Activated CD8-positive, alpha-beta memory T cell treated with anti-CD3 and anti-CD28 coated beads for 1 hour (primary cell): ENCODE results near the gene POLD3.
"Not testable (repeated sequence)": the region's sequence is repeated elsewhere in the genome, so short reads cannot be mapped to it uniquely, and the experiment has no call there.

Source experiments
- DNase-seq, 2 donors: peaks; one replicate each; pipeline ENCODE4 v3.0.0-alpha.2; 2020; ENCODE audit warnings: low read depth in 1 of 2; ENCODE audit errors: extremely low read depth in 1 of 2

POLD3 gene

DNA sequence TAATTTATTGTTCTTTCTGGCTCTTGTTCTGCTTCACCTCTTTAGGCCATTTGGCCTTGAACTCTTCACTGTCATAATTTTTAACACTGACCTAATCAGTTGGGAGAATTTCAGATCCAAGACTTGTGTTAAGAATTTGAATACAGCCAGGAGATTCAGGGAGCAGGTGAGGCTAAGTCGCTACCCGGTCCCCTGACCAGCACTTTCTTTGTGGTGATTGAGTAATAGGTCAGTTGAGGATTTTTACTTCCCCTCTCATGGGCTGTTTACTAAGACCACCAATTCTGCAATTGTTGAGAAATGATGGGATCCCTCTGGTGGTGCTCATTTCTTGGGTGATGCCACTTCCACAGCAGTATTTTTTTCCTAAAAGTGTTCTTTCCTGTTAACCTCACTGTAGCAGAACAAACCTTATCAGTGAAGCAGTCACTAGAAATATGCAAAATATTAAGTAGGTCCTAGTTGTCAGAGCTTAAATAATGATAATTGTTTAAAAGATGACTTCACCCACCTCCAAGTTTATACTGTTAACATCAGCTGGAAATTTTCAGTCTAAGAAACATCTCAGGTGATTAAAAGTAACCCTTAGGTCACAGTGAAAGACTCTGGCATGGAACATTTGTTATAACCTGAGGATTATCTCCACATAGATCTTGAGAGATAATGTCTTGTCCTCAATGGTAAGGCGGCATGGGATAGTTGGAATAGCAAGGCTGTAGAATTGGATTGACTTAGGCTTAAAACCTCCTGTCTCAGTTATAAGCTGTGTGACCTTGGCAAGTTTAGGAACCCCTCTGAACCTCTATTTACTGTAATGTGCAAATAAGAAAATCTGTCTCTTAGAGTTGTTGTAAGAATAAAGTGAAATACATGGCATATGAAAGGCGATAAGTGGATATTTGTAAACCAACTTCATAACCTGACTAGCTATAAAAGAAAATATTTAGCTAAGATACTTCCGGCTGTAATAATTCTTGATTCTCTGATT, 41.3 kb downstream of the POLD3 start:
- DNase-seq: no peak

DNA sequence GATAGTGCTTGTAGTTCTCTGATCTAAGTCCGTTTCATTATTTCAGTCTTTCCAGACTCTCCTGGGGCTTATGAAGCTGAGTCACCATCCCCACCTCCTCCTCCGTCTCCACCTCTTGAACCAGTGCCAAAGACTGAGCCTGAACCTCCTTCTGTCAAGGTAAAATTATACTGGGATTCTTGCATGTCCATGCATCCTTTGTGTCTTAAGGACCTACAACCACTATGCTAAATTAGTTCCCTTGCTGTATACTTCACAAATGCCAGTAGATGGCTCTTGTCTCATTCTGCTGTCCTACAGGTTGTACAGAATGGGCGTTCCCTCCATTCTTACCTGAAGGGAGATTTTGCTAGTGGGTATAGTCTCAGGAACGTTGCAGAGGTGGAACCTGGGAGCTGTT, 42.2 kb downstream of the POLD3 start:
- no peak for DNase-seq

- DNase-seq: no peak
Measured at GRCh38 chr11:74636630-74637184, 44.3 kb downstream of the POLD3 start.

DNA sequence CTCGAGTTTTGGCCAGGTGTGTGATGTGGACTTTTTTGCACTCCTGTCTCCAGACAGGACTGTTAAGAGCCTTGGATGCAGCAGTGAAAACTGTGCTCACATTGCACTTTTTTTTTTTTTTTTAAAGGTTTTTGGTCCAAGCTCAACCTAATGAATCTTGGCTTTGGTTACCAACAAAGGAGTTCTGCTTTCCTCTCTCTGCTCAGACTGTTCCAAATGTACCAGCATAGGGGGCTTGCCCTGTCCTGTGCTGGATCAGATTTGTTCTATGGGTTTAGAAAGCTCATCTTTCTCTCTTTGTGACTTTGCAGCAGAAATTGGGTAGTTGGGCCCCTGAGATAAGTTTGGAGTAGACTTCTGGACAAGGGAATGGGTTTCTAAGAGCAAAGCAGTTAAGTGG, 45.3 kb downstream of the POLD3 start:
- no peak for DNase-seq

DNA sequence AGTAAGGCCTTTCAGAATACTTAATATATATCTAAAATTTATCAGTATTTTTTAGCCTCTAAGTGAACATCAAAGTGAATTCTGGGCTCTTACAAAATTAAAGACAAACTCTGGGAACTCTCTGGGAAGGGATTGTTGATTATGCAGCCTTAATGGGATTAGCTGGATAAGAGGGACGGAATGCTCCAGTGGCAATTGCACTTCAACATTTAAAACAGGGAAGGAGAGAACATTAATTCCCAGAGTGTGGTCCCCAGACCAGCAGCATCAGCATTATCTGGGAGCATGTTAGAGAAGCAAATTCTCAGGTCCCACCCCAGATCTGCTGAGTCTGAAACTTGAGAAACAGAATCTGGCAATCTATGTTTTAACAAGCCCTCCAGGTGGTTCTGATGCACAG, 46.5 kb downstream of the POLD3 start:
- DNase-seq: no peak

GRCh38 chr11:74639533-74639932, 47.2 kb downstream of the POLD3 start:
- DNase-seq: no peak

GRCh38 chr11:74641289-74641688, 48.9 kb downstream of the POLD3 start:
- DNase-seq: no peak

DNA sequence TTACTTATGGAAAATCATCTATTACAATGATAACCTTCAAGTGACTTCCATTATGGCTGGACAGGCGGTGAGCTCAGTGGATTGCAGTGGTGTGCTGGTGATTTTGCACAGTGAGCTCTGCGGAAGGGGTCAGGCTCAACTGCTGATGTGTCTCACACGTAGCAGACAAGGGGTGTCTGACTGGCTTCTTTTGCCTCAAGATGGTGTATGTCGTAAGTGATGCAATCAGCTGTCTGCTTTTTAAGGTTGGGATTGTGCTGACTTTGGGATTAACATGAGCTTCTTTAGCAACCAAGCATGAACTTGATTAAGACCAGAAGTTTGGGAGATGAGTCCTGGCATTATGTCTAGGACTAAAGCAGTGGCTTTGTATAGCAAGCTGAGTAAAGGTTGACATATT, 49.5 kb downstream of the POLD3 start:
- DNase-seq: no peak

GRCh38 chr11:74642912-74643311, 50.5 kb downstream of the POLD3 start:
- DNase-seq: no peak

DNA sequence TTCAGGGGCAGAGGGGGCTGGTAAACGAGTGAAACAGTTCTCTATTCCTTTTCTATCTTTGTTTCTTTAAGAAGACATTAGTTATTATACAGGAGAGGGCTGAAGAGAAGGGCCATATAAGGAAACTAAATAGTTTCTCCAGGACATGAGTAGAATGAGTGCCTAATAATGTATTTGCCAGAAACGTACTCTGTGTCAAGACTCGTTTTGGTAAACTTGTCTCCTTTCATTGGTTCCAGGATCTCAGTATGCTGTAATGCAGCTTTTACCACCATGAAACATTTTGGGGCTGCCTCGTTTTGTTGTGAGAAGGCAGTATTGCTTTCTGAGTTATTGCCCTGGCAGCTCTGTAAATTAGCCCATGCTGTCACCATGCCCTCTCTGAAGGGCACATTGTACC, 51.7 kb downstream of the POLD3 start:
- no peak for DNase-seq

GRCh38 chr11:74646215-74646614, 53.8 kb downstream of the POLD3 start:
- no peak for DNase-seq

DNA sequence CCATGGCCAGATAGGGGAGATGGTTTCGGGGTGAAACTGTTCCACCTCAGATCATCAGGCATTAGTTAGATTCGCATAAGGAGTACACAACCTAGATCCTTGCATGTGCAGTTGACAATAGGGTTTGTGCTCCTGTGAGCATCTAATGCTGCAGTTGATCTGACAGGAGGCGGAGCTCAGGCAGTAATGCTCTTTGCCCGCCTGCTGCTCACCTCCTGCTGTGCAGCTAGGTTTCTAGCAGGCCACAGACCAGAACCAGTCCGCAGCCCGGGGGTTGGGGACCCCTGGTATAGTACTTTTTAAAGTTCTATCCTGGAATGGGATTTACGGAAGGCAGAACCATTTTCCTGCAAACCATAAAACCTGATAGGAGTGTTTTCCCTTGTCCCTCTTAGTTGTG, 54.6 kb downstream of the POLD3 start:
- no peak for DNase-seq

DNA sequence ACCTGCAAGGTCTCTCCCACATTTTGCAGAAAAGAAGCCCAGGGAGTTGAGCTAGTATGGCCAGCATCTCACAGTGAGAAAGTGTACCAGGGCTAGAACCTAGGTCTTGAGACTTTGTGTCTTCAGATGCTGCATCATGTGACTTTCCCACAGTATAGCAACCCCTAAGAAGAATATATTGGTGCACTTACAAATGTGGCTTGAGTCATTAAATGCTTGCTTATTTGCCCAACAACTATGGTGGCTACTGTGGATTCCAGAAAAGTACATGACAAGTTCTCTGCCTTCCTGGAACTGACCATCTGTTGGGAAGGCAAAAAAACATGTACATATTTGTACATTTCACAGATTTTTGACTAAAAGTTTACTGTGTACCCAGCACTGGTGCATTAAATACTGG, 55.0 kb downstream of the POLD3 start:
- no peak for DNase-seq

GRCh38 chr11:74647831-74648230, 55.4 kb downstream of the POLD3 start:
- DNase-seq: no peak

DNA sequence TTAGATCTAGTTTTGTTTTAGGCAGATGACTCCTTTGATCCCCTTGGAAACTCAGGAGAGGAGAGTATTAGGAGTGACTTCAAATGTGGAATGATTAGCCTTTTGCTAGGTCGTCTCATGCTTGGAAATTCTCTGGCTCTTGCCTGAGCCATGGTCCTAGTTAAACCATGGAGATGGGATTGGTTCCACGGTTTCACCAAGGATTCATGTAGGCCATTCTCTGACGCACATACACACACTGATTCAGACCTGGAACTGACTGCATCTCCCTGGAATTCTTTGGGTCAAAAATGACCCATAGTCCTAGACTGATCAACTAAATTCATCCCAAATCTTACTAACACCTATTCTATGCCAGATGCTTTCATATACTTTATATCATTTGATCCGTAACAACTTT, 56.5 kb downstream of the POLD3 start:
- no peak for DNase-seq

GRCh38 chr11:74650498-74650897, 58.1 kb downstream of the POLD3 start:
- DNase-seq: no peak

DNA sequence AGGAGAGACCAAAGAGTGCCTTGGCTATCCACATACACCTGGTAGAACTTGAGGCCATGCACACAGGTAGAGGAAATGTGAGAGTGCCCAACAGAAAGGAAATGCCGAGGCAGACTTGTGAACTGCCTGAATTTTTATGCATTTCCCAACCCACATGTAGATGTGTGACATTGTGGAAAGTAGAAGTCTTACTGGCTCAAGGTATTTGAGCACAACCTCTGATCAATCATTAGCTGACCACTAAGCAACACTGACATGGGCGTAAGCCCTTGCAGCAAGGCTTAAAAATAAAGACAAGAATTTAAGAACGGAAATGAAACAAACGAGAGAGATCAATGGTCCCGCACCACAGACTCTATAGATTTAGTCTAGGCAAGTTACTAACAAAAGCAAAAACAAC, 62.6 kb downstream of the POLD3 start:
- no peak for DNase-seq

- not testable (repeated sequence) for DNase-seq
Measured at GRCh38 chr11:74659124-74659523, 66.7 kb downstream of the POLD3 start.

- DNase-seq: no peak
Measured at GRCh38 chr11:74662487-74663103, 70.2 kb downstream of the POLD3 start.

GRCh38 chr11:74663315-74663714, 70.9 kb downstream of the POLD3 start:
- DNase-seq: no peak

- DNase-seq: no peak
Measured at GRCh38 chr11:74669211-74670160, 77.1 kb downstream of the POLD3 start.
